Muscle layer of colon (tissue), 2 donors: ENCODE data around the gene ETHE1.
A peak's percentile ranks its signal among the peaks of the same experiment; 100 is the strongest.

Source experiments
- H3K27ac ChIP-seq: one replicate; pipeline ENCODE4 v1.7.0; 2013; ENCODE audit warnings: low read depth, mild to moderate bottlenecking, low read length, moderate library complexity
- H3K27me3 ChIP-seq, 2 donors: one replicate each; pipeline ENCODE4 v1.7.0; 2013; ENCODE audit warnings: low read length in 2 of 2, mild to moderate bottlenecking in 2 of 2; ENCODE audit not compliant: insufficient read depth in 2 of 2, control insufficient read depth in 1 of 2
- H3K36me3 ChIP-seq: one replicate; pipeline ENCODE4 v1.7.0; 2013; ENCODE audit warnings: mild to moderate bottlenecking, low read length; ENCODE audit not compliant: insufficient read depth
- H3K4me1 ChIP-seq: one replicate; pipeline ENCODE4 v1.7.0; 2013; ENCODE audit warnings: mild to moderate bottlenecking, low read length; ENCODE audit not compliant: insufficient read depth
- H3K4me3 ChIP-seq, 2 donors: one replicate each; pipeline ENCODE4 v1.7.0; 2013; ENCODE audit warnings: low read length in 2 of 2, low read depth in 1 of 2, mild to moderate bottlenecking in 1 of 2, moderate library complexity in 1 of 2
- H3K9ac ChIP-seq: one replicate; pipeline ENCODE4 v1.7.0; 2013; ENCODE audit warnings: low read length
- H3K9me3 ChIP-seq: one replicate; pipeline ENCODE4 v1.7.0; 2013; ENCODE audit warnings: mild to moderate bottlenecking, low read length
- donor health status: abdominal sarcoma.
- donor health status: Adenocarcinoma of cecum.

Gene ETHE1

GRCh38 chr19:43526884-43527859 is at the start of gene ETHE1:
Gene ETHE1, minus strand, starts transcription at chr19:43527201. Its CDS starts 24 bp downstream, at chr19:43527177.
- peak within 1 kb of the TSS; percentile 79 to 84 for H3K4me3 ChIP-seq
- no peaks in the 10 kb centered on the region for H3K9me3 ChIP-seq
- H3K4me1 ChIP-seq, result peaks cover 21% of the 10 kb centered on the region

GRCh38 chr19:43575955-43576878 is 49.2 kb upstream of the ETHE1 start:
- H3K4me1 ChIP-seq, result peaks cover 22% of the 10 kb centered on the region
- H3K27me3 ChIP-seq, result no peaks in the 10 kb centered on the region
- H3K4me3 ChIP-seq, result peak overlapping the region in 1 of 2 donors; percentile 53
- peaks cover 8% of the 10 kb centered on the region for H3K36me3 ChIP-seq
- no peak overlapping the region for H3K27ac ChIP-seq
- H3K9ac ChIP-seq, result no peak overlapping the region
- no peaks in the 10 kb centered on the region for H3K9me3 ChIP-seq

More at GRCh38 chr19:43526884-43527859, at the start of gene ETHE1:
- peak within 1 kb of the TSS; percentile 56 for H3K9ac ChIP-seq
- peak within 1 kb of the TSS; percentile 91 for H3K27ac ChIP-seq
- no peaks in the 10 kb centered on the region for H3K27me3 ChIP-seq
- H3K36me3 ChIP-seq, result no peaks in the 10 kb centered on the region

GRCh38 chr19:43575156-43575950 is 48.4 kb upstream of the ETHE1 start, which contains the start of the genes PINLYP and XRCC1:
Gene PINLYP, plus strand, starts transcription at chr19:43575801. Its CDS starts 1,391 bp downstream, at chr19:43577192.
Gene XRCC1, minus strand, starts transcription at chr19:43575527. Its CDS starts 69 bp downstream, at chr19:43575458.
- H3K9ac ChIP-seq, result peak within 1 kb of the TSS; percentile 92
- peak within 1 kb of the TSS; percentile 47 to 95 for H3K4me3 ChIP-seq
- H3K9me3 ChIP-seq, result no peaks in the 10 kb centered on the region
- H3K4me1 ChIP-seq, result peaks cover 18% of the 10 kb centered on the region
- peaks cover 8% of the 10 kb centered on the region for H3K36me3 ChIP-seq
- peak within 1 kb of the TSS; percentile 62 for H3K27ac ChIP-seq
- no peaks in the 10 kb centered on the region for H3K27me3 ChIP-seq

GRCh38 chr19:43574424-43575155 is 47.6 kb upstream of the ETHE1 start:
- peak overlapping the region; percentile 62 for H3K27ac ChIP-seq
- peaks cover 14% of the 10 kb centered on the region for H3K4me1 ChIP-seq
- H3K36me3 ChIP-seq, result peaks cover 8% of the 10 kb centered on the region
- peak overlapping the region; percentile 47 to 95 for H3K4me3 ChIP-seq
- no peaks in the 10 kb centered on the region for H3K9me3 ChIP-seq
- peak overlapping the region; percentile 92 for H3K9ac ChIP-seq
- no peaks in the 10 kb centered on the region for H3K27me3 ChIP-seq

- Histone ChIP-seq H3K4me1 (peaks cover 14% of the 10 kb centered on the region), H3K9ac (no peak overlapping the region), H3K9me3 (no peaks in the 10 kb centered on the region), H3K27me3 (no peaks in the 10 kb centered on the region), H3K4me3 (no peak overlapping the region), H3K36me3 (peaks cover 8% of the 10 kb centered on the region), H3K27ac (no peak overlapping the region)
These were observed 45.2 kb upstream of the ETHE1 start for GRCh38 chr19:43572171-43572588.

GRCh38 chr19:43570174-43570791 is 43.3 kb upstream of the ETHE1 start:
- H3K4me3 ChIP-seq, result no peak overlapping the region
- no peaks in the 10 kb centered on the region for H3K27me3 ChIP-seq
- no peak overlapping the region for H3K9ac ChIP-seq
- H3K4me1 ChIP-seq, result peaks cover 8% of the 10 kb centered on the region
- H3K36me3 ChIP-seq, result peaks cover 8% of the 10 kb centered on the region
- H3K9me3 ChIP-seq, result no peaks in the 10 kb centered on the region
- H3K27ac ChIP-seq, result no peak overlapping the region

- peaks cover 8% of the 10 kb centered on the region for H3K36me3 ChIP-seq
- H3K9ac ChIP-seq, result no peak overlapping the region
- no peaks in the 10 kb centered on the region for H3K27me3 ChIP-seq
- H3K4me1 ChIP-seq, result peaks cover 4% of the 10 kb centered on the region
- no peak overlapping the region for H3K4me3 ChIP-seq
- H3K27ac ChIP-seq, result no peak overlapping the region
- no peaks in the 10 kb centered on the region for H3K9me3 ChIP-seq
These were observed 42.7 kb upstream of the ETHE1 start for GRCh38 chr19:43569657-43570056.

- Histone ChIP-seq H3K36me3 (no peaks in the 10 kb centered on the region), H3K4me1 (peaks cover 16% of the 10 kb centered on the region), H3K4me3 (no peak overlapping the region), H3K27ac (no peak overlapping the region), H3K27me3 (no peaks in the 10 kb centered on the region), H3K9ac (no peak overlapping the region), H3K9me3 (no peaks in the 10 kb centered on the region)
These were observed 37.8 kb upstream of the ETHE1 start for GRCh38 chr19:43564800-43565199.

GRCh38 chr19:43563816-43564457 is 36.9 kb upstream of the ETHE1 start:
- no peak overlapping the region for H3K9ac ChIP-seq
- H3K27ac ChIP-seq, result no peak overlapping the region
- H3K27me3 ChIP-seq, result no peaks in the 10 kb centered on the region
- H3K4me3 ChIP-seq, result no peak overlapping the region
- H3K36me3 ChIP-seq, result no peaks in the 10 kb centered on the region
- H3K9me3 ChIP-seq, result no peaks in the 10 kb centered on the region
- H3K4me1 ChIP-seq, result peaks cover 16% of the 10 kb centered on the region
